Neuronal stem cell (in vitro differentiated cells): ENCODE measurements around the gene LY86.

Experiments used
- DNase-seq: peaks from one replicate; pipeline ENCODE4 v3.0.0-alpha.2; 2013; ENCODE audit warnings: low spot score
- H2AFZ ChIP-seq: one replicate; pipeline ENCODE4 v1.6.1; 2013; ENCODE audit warnings: mild to moderate bottlenecking, low read length, inconsistent platforms
- H2AK5ac ChIP-seq: 2 replicates; pipeline ENCODE4 v1.6.1; 2013; ENCODE audit warnings: low read depth, mild to moderate bottlenecking, inconsistent platforms, low read length, moderate library complexity, mixed read lengths
- H2BK120ac ChIP-seq: 2 replicates; pipeline ENCODE4 v1.6.1; 2013; ENCODE audit warnings: low read depth, mild to moderate bottlenecking, inconsistent platforms, low read length, moderate library complexity, mixed read lengths
- H2BK12ac ChIP-seq: one replicate; pipeline ENCODE4 v1.6.1; 2013; ENCODE audit warnings: low read length, inconsistent platforms
- H2BK15ac ChIP-seq: 2 replicates; pipeline ENCODE4 v1.6.1; 2013; ENCODE audit warnings: mild to moderate bottlenecking, low read length, inconsistent platforms, mixed read lengths
- H2BK5ac ChIP-seq: one replicate; pipeline ENCODE4 v1.6.1; 2013; ENCODE audit warnings: inconsistent platforms, mild to moderate bottlenecking, low read length, moderate library complexity
- H3K14ac ChIP-seq: one replicate; pipeline ENCODE4 v1.6.1; 2013; ENCODE audit warnings: low read length, inconsistent platforms
- H3K18ac ChIP-seq: 2 replicates; pipeline ENCODE4 v1.6.1; 2013; ENCODE audit warnings: low read length, inconsistent platforms
- H3K23ac ChIP-seq: 2 replicates; pipeline ENCODE4 v1.6.1; 2013; ENCODE audit warnings: low read depth, mild to moderate bottlenecking, mixed read lengths, low read length, inconsistent platforms; ENCODE audit not compliant: poor library complexity
- H3K27ac ChIP-seq: replicated peaks from 3 replicates; pipeline ENCODE4 v1.5.1; 2013; ENCODE audit warnings: low read length, inconsistent platforms
- H3K27me3 ChIP-seq, 3 experiments: 2 replicates each; pipeline ENCODE4 v1.6.1; 2013; ENCODE audit warnings: low read length in 3 of 3, mild to moderate bottlenecking in 2 of 3, inconsistent platforms in 1 of 3, low read depth in 1 of 3, mixed read lengths in 1 of 3, moderate library complexity in 1 of 3; ENCODE audit not compliant: control insufficient read depth in 3 of 3, insufficient read depth in 3 of 3
- H3K36me3 ChIP-seq, 2 donors: replicated peaks in 1 of 2; 2 replicates each; pipeline ENCODE4 v1.6.1; 2013; ENCODE audit warnings: low read length in 2 of 2; ENCODE audit not compliant: control insufficient read depth in 2 of 2, insufficient read depth in 2 of 2
- H3K4ac ChIP-seq: 2 replicates; pipeline ENCODE4 v1.6.1; 2013; ENCODE audit warnings: inconsistent platforms, mild to moderate bottlenecking, low read length, moderate library complexity
- H3K4me1 ChIP-seq, 2 donors: 1 replicate in 1 of 2; 2 replicates in 1 of 2; pipeline ENCODE4 v1.6.1; 2013; ENCODE audit warnings: low read length in 2 of 2, low read depth in 1 of 2; ENCODE audit not compliant: control insufficient read depth in 2 of 2, insufficient read depth in 1 of 2
- H3K4me2 ChIP-seq: one replicate; pipeline ENCODE4 v1.6.1; 2013; ENCODE audit warnings: mild to moderate bottlenecking, low read length, inconsistent platforms; ENCODE audit not compliant: insufficient read depth, poor library complexity, severe bottlenecking
- H3K4me3 ChIP-seq, 2 donors: 2 replicates each; pipeline ENCODE4 v1.5.1; 2013; ENCODE audit warnings: low read length in 2 of 2, mild to moderate bottlenecking in 2 of 2, inconsistent platforms in 1 of 2, moderate library complexity in 1 of 2
- H3K79me1 ChIP-seq: one replicate; pipeline ENCODE4 v1.6.1; 2013; ENCODE audit warnings: low read depth, mild to moderate bottlenecking, inconsistent platforms, low read length, moderate library complexity
- H3K9ac ChIP-seq: one replicate; pipeline ENCODE4 v1.6.1; 2013; ENCODE audit warnings: mild to moderate bottlenecking, low read depth, low read length, inconsistent platforms; ENCODE audit not compliant: poor library complexity
- H3K9me3 ChIP-seq, 2 donors: replicated peaks in 1 of 2; 2 replicates each; pipeline versions ENCODE3 to v1.6.1; 2013; ENCODE audit warnings: low read length in 2 of 2, mild to moderate bottlenecking in 2 of 2, inconsistent platforms in 1 of 2, low read depth in 1 of 2, mixed read lengths in 1 of 2, moderate library complexity in 1 of 2; ENCODE audit not compliant: control insufficient read depth in 2 of 2, insufficient read depth in 1 of 2
- H4K8ac ChIP-seq: one replicate; pipeline ENCODE4 v1.6.1; 2013; ENCODE audit warnings: low read depth, mild to moderate bottlenecking, inconsistent platforms, low read length, moderate library complexity
- H4K91ac ChIP-seq: one replicate; pipeline ENCODE4 v1.6.1; 2013; ENCODE audit warnings: low read length, low read depth, mild to moderate bottlenecking, inconsistent platforms; ENCODE audit not compliant: poor library complexity
- WGBS, 2 donors: extraction: QIAGEN DNeasy Blood & Tissue Kit; methylation state at CpG; one replicate each; pipeline ENCODE4 v1.1.7; 2013; ENCODE audit warnings: missing lambda C conversion rate in 2 of 2, mixed read lengths in 1 of 2; ENCODE audit not compliant: insufficient read length in 2 of 2, insufficient replicate concordance in 1 of 2; ENCODE audit errors: extremely low coverage in 2 of 2; 5-methylcytosine and 5-hydroxymethylcytosine counted together

The LY86 gene

DNA sequence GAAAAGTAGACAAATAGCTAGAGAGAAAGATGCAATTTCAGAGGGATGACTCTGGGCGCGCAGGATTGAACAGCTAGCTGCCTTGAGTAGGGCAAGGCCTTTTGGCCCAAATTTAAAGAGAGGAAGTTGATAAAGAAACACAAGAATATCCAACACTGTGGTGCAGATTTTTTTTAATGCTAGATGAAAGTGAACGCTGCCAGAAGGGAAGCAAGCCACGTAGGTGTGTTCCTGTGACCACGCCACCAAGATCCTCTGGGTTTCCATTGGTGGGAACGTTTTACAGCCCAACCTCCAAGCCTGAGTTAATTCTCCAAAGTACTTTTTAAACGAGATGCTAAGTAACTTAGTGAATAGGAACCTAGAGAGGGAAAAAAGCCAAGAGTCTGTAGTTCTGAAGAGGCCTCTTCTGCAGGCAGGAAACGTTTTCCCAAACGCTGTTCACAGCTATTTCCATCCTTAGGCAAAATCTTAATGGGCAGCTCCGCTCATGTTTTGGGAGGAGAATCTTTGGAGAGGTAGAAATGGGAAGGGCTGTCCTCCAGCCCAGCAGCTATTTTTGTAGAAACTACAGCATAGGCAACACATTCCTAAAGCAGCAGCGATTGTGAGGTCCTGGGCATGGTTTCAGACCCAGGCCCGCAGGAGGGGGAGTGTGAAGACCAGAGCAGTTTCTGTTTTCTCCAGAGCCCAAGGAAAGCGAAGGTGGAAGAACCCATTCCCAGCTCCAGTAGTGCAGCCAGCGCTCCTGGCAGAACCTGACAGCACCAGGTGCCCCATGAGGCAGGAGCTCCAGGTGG, 8.2 kb downstream of the LY86 start:
- Histone ChIP-seq H2BK12ac (no peak overlapping the region), H4K91ac (no peak overlapping the region), H2BK5ac (no peak overlapping the region), H4K8ac (no peak overlapping the region), H3K4me3 (no peak overlapping the region), H3K4ac (no peak overlapping the region), H3K27ac (no peak overlapping the region), H2AK5ac (no peak overlapping the region), H2BK120ac (no peak overlapping the region), H3K27me3 (no peaks in the 10 kb centered on the region), H3K9me3 (no peaks in the 10 kb centered on the region), H3K9ac (no peak overlapping the region), H2BK15ac (no peak overlapping the region), H3K14ac (no peak overlapping the region), H3K18ac (peak overlapping the region; percentile 45), H3K79me1 (no peaks in the 10 kb centered on the region), H3K4me2 (no peak overlapping the region), H3K36me3 (no peaks in the 10 kb centered on the region), H3K4me1 (peaks cover 0 to 2% of the 10 kb centered on the region in 2 donors), H3K23ac (no peak overlapping the region), H2AFZ (no peak overlapping the region)
- no CpG with 5 or more reads among the region's 14 CpGs for WGBS, 2 donors
- no peak for DNase-seq

DNA sequence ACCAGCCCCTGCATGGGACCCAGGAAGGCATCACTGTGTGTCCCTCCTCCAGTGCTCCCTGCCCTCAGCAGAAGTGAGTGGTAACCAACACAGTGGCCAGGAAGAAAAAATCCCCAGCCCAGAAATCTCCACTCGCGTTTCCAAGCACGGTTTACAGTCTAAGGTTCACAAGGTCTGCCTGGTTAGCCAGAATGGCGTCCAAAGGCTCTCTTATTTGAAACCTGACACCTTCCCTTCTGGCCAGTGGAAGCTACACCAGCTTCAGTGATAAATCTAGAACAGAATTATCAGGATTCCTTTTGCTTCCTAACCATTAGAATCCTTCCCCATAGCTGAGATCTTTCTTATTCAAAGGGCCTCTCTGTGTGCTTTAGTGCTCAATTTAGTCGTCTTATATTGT, 9.2 kb downstream of the LY86 start:
- WGBS, 2 donors, result no CpG with 5 or more reads among the region's 5 CpGs
- Histone ChIP-seq H2AK5ac (no peak overlapping the region), H3K4me2 (no peak overlapping the region), H2BK120ac (no peak overlapping the region), H3K79me1 (no peaks in the 10 kb centered on the region), H3K4me3 (no peak overlapping the region), H3K4me1 (peaks cover 0 to 2% of the 10 kb centered on the region in 2 donors), H3K36me3 (no peaks in the 10 kb centered on the region), H3K9me3 (no peaks in the 10 kb centered on the region), H3K4ac (no peak overlapping the region), H2AFZ (no peak overlapping the region), H3K9ac (no peak overlapping the region), H2BK5ac (no peak overlapping the region), H4K91ac (no peak overlapping the region), H2BK15ac (no peak overlapping the region), H3K27ac (no peak overlapping the region), H3K27me3 (no peaks in the 10 kb centered on the region), H3K23ac (no peak overlapping the region), H4K8ac (no peak overlapping the region), H3K18ac (peak overlapping the region; percentile 13), H2BK12ac (no peak overlapping the region), H3K14ac (no peak overlapping the region)
- no peak for DNase-seq

- Histone ChIP-seq H2AK5ac (no peak overlapping the region), H4K91ac (no peak overlapping the region), H2BK15ac (no peak overlapping the region), H3K36me3 (no peaks in the 10 kb centered on the region), H2BK120ac (no peak overlapping the region), H3K18ac (no peak overlapping the region), H2BK12ac (no peak overlapping the region), H3K27ac (no peak overlapping the region), H3K4me2 (no peak overlapping the region), H3K4ac (no peak overlapping the region), H3K9me3 (no peaks in the 10 kb centered on the region), H2BK5ac (no peak overlapping the region), H4K8ac (no peak overlapping the region), H2AFZ (no peak overlapping the region), H3K79me1 (no peaks in the 10 kb centered on the region), H3K27me3 (no peaks in the 10 kb centered on the region), H3K9ac (no peak overlapping the region), H3K4me3 (no peak overlapping the region), H3K23ac (no peak overlapping the region), H3K4me1 (peaks cover 0 to 2% of the 10 kb centered on the region in 2 donors), H3K14ac (no peak overlapping the region)
- no peak for DNase-seq
- WGBS, 2 donors, result no CpG with 5 or more reads among the region's 4 CpGs
These were observed 11.0 kb downstream of the LY86 start for GRCh38 chr6:6599468-6599873.

DNA sequence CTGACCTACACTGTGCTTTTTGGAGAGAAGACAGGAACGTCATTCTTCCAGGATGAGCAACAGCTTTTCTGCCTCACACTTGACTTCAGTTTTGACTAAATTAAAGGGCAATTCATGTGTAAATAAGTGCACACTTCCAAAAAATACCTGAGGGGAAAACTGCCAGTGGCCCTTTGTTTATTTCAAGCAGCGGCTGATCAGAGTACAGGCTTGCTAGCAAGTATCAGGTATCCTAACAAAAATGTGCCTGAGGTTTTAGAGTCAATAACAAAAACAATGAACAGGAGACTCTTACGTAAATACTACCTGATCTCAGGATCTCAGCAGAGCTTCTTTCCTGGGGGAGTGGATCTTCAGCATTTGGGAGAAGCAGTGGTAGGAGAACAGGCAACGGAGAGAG, 12.4 kb downstream of the LY86 start:
- H3K79me1 ChIP-seq, result no peaks in the 10 kb centered on the region
- no peak overlapping the region for H3K18ac ChIP-seq
- H3K14ac ChIP-seq, result no peak overlapping the region
- WGBS, 2 donors, result no CpG with 5 or more reads among the region's 4 CpGs
- no peaks in the 10 kb centered on the region for H3K9me3 ChIP-seq
- H3K27me3 ChIP-seq, result no peaks in the 10 kb centered on the region
- no peak overlapping the region for H3K4ac ChIP-seq
- H3K4me3 ChIP-seq, result no peak overlapping the region
- no peak overlapping the region for H3K9ac ChIP-seq
- no peak for DNase-seq
- H2BK5ac ChIP-seq, result no peak overlapping the region
- no peak overlapping the region for H2BK120ac ChIP-seq
- H2AK5ac ChIP-seq, result no peak overlapping the region
- no peak overlapping the region for H2BK12ac ChIP-seq
- no peak overlapping the region for H4K91ac ChIP-seq
- H4K8ac ChIP-seq, result no peak overlapping the region
- H3K4me2 ChIP-seq, result no peak overlapping the region
- H3K4me1 ChIP-seq, result peaks cover 0 to under 1% of the 10 kb centered on the region in 2 donors
- no peaks in the 10 kb centered on the region for H3K36me3 ChIP-seq
- H2AFZ ChIP-seq, result no peak overlapping the region
- H2BK15ac ChIP-seq, result no peak overlapping the region
- H3K23ac ChIP-seq, result no peak overlapping the region
- H3K27ac ChIP-seq, result no peak overlapping the region
